Neural progenitor cell (in vitro differentiated cells): Measurements from ENCODE around the gene PUM2. TPM values are rescaled to one million over a fixed set of nuclear protein-coding genes. Genes with fewer than 3 reads are reported as not detected.

Experiments used
- DNase-seq: peaks from one replicate; pipeline ENCODE4 v3.0.0-alpha.2; 2016; ENCODE audit warnings: low spot score
- H2AFZ ChIP-seq: fragments of 200-600 bp; sonication (generic); replicated peaks from 2 replicates; pipeline ENCODE4 v1.6.1; 2016; ENCODE audit warnings: antibody characterized with exemption
- H3F3A ChIP-seq: fragments of 200-600 bp; sonication (generic); 2 replicates; pipeline ENCODE4 v1.6.1; 2016; ENCODE audit warnings: antibody characterized with exemption, low read depth
- H3K27ac ChIP-seq: fragments of 200-600 bp; sonication (generic); 2 replicates; pipeline ENCODE4 v1.5.1; 2016; ENCODE audit warnings: mild to moderate bottlenecking
- H3K27me3 ChIP-seq: fragments of 200-600 bp; sonication (generic); 2 replicates; pipeline ENCODE4 v1.6.1; 2016; ENCODE audit warnings: mild to moderate bottlenecking, moderate library complexity
- H3K36me3 ChIP-seq: fragments of 200-600 bp; sonication (generic); 2 replicates; pipeline ENCODE4 v1.5.1; 2016
- H3K4me1 ChIP-seq: fragments of 200-600 bp; sonication (generic); 2 replicates; pipeline ENCODE4 v1.6.1; 2016; ENCODE audit warnings: mixed run types
- H3K4me2 ChIP-seq: fragments of 200-600 bp; sonication (generic); 2 replicates; pipeline ENCODE4 v1.6.1; 2016
- H3K4me3 ChIP-seq: fragments of 200-600 bp; sonication (generic); 2 replicates; pipeline ENCODE4 v1.5.1; 2016
- H3K79me2 ChIP-seq: fragments of 200-600 bp; sonication (generic); 2 replicates; pipeline ENCODE4 v1.6.1; 2016; ENCODE audit warnings: low read depth
- H3K9ac ChIP-seq: fragments of 200-600 bp; sonication (generic); 2 replicates; pipeline ENCODE4 v1.6.1; 2016
- H3K9me3 ChIP-seq: fragments of 200-600 bp; sonication (generic); 2 replicates; pipeline ENCODE4 v1.5.1; 2016; ENCODE audit warnings: low read depth
- H4K20me1 ChIP-seq: fragments of 200-600 bp; sonication (generic); 2 replicates; pipeline ENCODE4 v1.6.1; 2016; ENCODE audit warnings: low read depth
- H3K27ac Mint-ChIP-seq: 3 replicates; pipeline ENCODE4 v1.8.0; 2021; ENCODE audit warnings: mixed read lengths
- H3K27me3 Mint-ChIP-seq: 2 replicates; pipeline ENCODE4 v1.8.0; 2022; ENCODE audit warnings: low read depth, mild to moderate bottlenecking, inconsistent platforms, moderate library complexity, mixed read lengths; ENCODE audit not compliant: insufficient read depth
- H3K36me3 Mint-ChIP-seq: 3 replicates; pipeline ENCODE4 v1.8.0; 2021; ENCODE audit warnings: mixed read lengths
- H3K4me1 Mint-ChIP-seq: 3 replicates; pipeline ENCODE4 v1.8.0; 2021; ENCODE audit warnings: mixed read lengths
- H3K4me3 Mint-ChIP-seq: 3 replicates; pipeline ENCODE4 v1.8.0; 2021; ENCODE audit warnings: mild to moderate bottlenecking, moderate library complexity, mixed read lengths
- H3K9me3 Mint-ChIP-seq: 3 replicates; pipeline ENCODE4 v1.8.0; 2020; ENCODE audit warnings: mixed read lengths
- CTCF ChIP-seq: fragments of 200-600 bp; sonication (generic); IDR thresholded peaks from 2 replicates; pipeline ENCODE4 v1.5.1; 2017; ENCODE audit warnings: antibody characterized with exemption, mild to moderate bottlenecking
- EZH2 ChIP-seq: fragments of 200-600 bp; sonication (generic); IDR thresholded peaks from 2 replicates; pipeline ENCODE4 v1.6.1; 2017; ENCODE audit warnings: antibody characterized with exemption, mild to moderate bottlenecking, moderate library complexity
- EZH2phosphoT487 ChIP-seq: fragments of 200-600 bp; sonication (generic); IDR thresholded peaks from 2 replicates; pipeline ENCODE4 v1.6.1; 2017; ENCODE audit warnings: antibody characterized with exemption
- total RNA-seq: library from RNA; depleted of rRNA; stranded (reverse); fragments of >200 nt; gene quantifications from 2 replicates; pipeline ENCODE4 v1.2.3, GENCODE V29; 2015; ENCODE audit warnings: low replicate concordance

Gene PUM2
- total RNA-seq, 1 donor from 2014 or later, result 88.4 TPM

- peaks cover 12% of the 10 kb centered on the region for H3K36me3 Mint-ChIP-seq
- no peak for DNase-seq
- peaks cover 33% of the 10 kb centered on the region for H4K20me1 ChIP-seq
- H3K4me1 ChIP-seq, result peaks cover 53% of the 10 kb centered on the region
- H3K27me3 Mint-ChIP-seq, result peaks cover 2% of the 10 kb centered on the region
- H3K9me3 Mint-ChIP-seq, result no peaks in the 10 kb centered on the region
- H3K4me3 ChIP-seq, result peak overlapping the region; percentile 77
- H3K9ac ChIP-seq, result no peak overlapping the region
- peak overlapping the region; percentile 92 for H3K27ac ChIP-seq
- no peak for TF ChIP-seq EZH2
- TF ChIP-seq EZH2phosphoT487, result no peak
- TF ChIP-seq CTCF, result no peak
- H3K4me1 Mint-ChIP-seq, result peaks cover 18% of the 10 kb centered on the region
- no peak overlapping the region for H3K4me3 Mint-ChIP-seq
- H3K79me2 ChIP-seq, result peaks cover 37% of the 10 kb centered on the region
- no peaks in the 10 kb centered on the region for H3K27me3 ChIP-seq
- no peak overlapping the region for H3K27ac Mint-ChIP-seq
- peaks cover 5% of the 10 kb centered on the region for H3K36me3 ChIP-seq
- no peaks in the 10 kb centered on the region for H3K9me3 ChIP-seq
- H3F3A ChIP-seq, result peaks cover 40% of the 10 kb centered on the region
- H3K4me2 ChIP-seq, result peak overlapping the region; percentile 81
- peak overlapping the region; percentile 75 for H2AFZ ChIP-seq
These were observed 1.0 kb upstream of the PUM2 start for GRCh38 chr2:20351555-20352229.

GRCh38 chr2:20350041-20350712 is 467 bp downstream of the PUM2 start:
- Mint-ChIP-seq H3K27me3 (peaks cover 6% of the 10 kb centered on the region), H3K4me3 (peak overlapping the region; percentile 96), H3K4me1 (peaks cover 24% of the 10 kb centered on the region), H3K36me3 (peaks cover 24% of the 10 kb centered on the region), H3K27ac (peak overlapping the region; percentile 91), H3K9me3 (peaks cover 5% of the 10 kb centered on the region)
- Histone ChIP-seq H3K4me1 (peaks cover 57% of the 10 kb centered on the region), H3K4me2 (peak overlapping the region; percentile 86), H3K4me3 (peak overlapping the region; percentile 77), H3F3A (peaks cover 40% of the 10 kb centered on the region), H3K9ac (peak overlapping the region; percentile 98), H3K27me3 (no peaks in the 10 kb centered on the region), H3K79me2 (peaks cover 52% of the 10 kb centered on the region), H2AFZ (no peak overlapping the region), H3K36me3 (peaks cover 5% of the 10 kb centered on the region), H3K9me3 (no peaks in the 10 kb centered on the region), H4K20me1 (peaks cover 48% of the 10 kb centered on the region), H3K27ac (peak overlapping the region; percentile 100)
- no peak for DNase-seq
- TF ChIP-seq CTCF (no peak), EZH2 (peak; percentile 8)

- H4K20me1 ChIP-seq, result peaks cover 55% of the 10 kb centered on the region
- no peaks in the 10 kb centered on the region for H3K27me3 ChIP-seq
- no peak overlapping the region for H2AFZ ChIP-seq
- no peak for DNase-seq
- peaks cover 57% of the 10 kb centered on the region for H3K4me1 ChIP-seq
- peaks cover 5% of the 10 kb centered on the region for H3K36me3 ChIP-seq
- H3K9ac ChIP-seq, result peak overlapping the region; percentile 98
- peak overlapping the region; percentile 100 for H3K27ac ChIP-seq
- TF ChIP-seq CTCF (no peak), EZH2phosphoT487 (no peak), EZH2 (no peak)
- H3K9me3 ChIP-seq, result no peaks in the 10 kb centered on the region
- peak overlapping the region; percentile 86 for H3K4me2 ChIP-seq
- peaks cover 5% of the 10 kb centered on the region for H3K9me3 Mint-ChIP-seq
- H3K4me1 Mint-ChIP-seq, result peaks cover 24% of the 10 kb centered on the region
- peaks cover 24% of the 10 kb centered on the region for H3K36me3 Mint-ChIP-seq
- peak overlapping the region; percentile 96 for H3K4me3 Mint-ChIP-seq
- peak overlapping the region; percentile 91 for H3K27ac Mint-ChIP-seq
- peak overlapping the region; percentile 77 for H3K4me3 ChIP-seq
- H3K27me3 Mint-ChIP-seq, result peaks cover 6% of the 10 kb centered on the region
- H3K79me2 ChIP-seq, result peaks cover 59% of the 10 kb centered on the region
- peaks cover 40% of the 10 kb centered on the region for H3F3A ChIP-seq
These were observed 1.1 kb downstream of the PUM2 start for GRCh38 chr2:20349513-20349921.
